Esophagus squamous epithelium (tissue), 5 donors: ENCODE results near the gene SLC38A4. TPM values are rescaled to one million over a fixed set of nuclear protein-coding genes. Genes with fewer than 3 reads are reported as not detected.
"Not testable (repeated sequence)": the region's sequence is repeated elsewhere in the genome, so short reads cannot be mapped to it uniquely, and the experiment has no call there.

ENCODE experiments used
- DNase-seq: peaks from one replicate; lab custom pipeline; 2025; lab: John Stamatoyannopoulos, UW
- H3K27ac ChIP-seq, 4 donors: fragments of 200-600 bp; sonication (generic); one replicate each; pipeline ENCODE4 v1.5.1; 2016 to 2019; ENCODE audit warnings: mild to moderate bottlenecking in 1 of 4
- H3K27me3 ChIP-seq, 4 donors: fragments of 200-600 bp; sonication (generic); 1 replicate in 3 of 4; 2 replicates in 1 of 4; pipeline versions ENCODE4 v1.5.1 to v1.6.0; 2017 to 2021; ENCODE audit warnings: antibody characterized with exemption in 1 of 4
- H3K36me3 ChIP-seq, 3 donors: fragments of 200-600 bp; sonication (generic); one replicate each; pipeline ENCODE4 v1.5.1; 2016 to 2019
- H3K4me1 ChIP-seq, 3 donors: fragments of 200-600 bp; sonication (generic); one replicate each; pipeline ENCODE4 v1.5.1; 2017 to 2019
- H3K4me3 ChIP-seq, 4 donors: fragments of 200-600 bp; sonication (generic); 1 replicate in 3 of 4; 2 replicates in 1 of 4; pipeline ENCODE4 v1.5.1; 2016 to 2019; ENCODE audit warnings: mild to moderate bottlenecking in 2 of 4, moderate library complexity in 1 of 4
- H3K9me3 ChIP-seq, 3 donors: fragments of 200-600 bp; sonication (generic); one replicate each; pipeline ENCODE4 v1.5.1; 2016 to 2019
- CTCF ChIP-seq, 6 experiments: fragments of 450-650 bp in 4 of 6; fragments of 200-600 bp in 2 of 6; sonication (generic) in 2 of 6; IDR thresholded peaks; one replicate each; pipeline ENCODE4 v1.5.1; 2016 to 2019; ENCODE audit warnings: antibody characterized with exemption in 6 of 6, mild to moderate bottlenecking in 4 of 6, moderate library complexity in 4 of 6
- POLR2A ChIP-seq, 4 donors: fragments of 450-650 bp; IDR thresholded peaks; one replicate each; pipeline ENCODE4 v1.6.1; 2017; ENCODE audit warnings: antibody characterized with exemption in 4 of 4, mild to moderate bottlenecking in 4 of 4, moderate library complexity in 3 of 4
- WGBS, 2 donors: methylation state at CpG; one replicate each; pipeline ENCODE4 v1.1.5; 2018; 5-methylcytosine and 5-hydroxymethylcytosine counted together
- intact Hi-C: fragments of 100-400 bp; cut with DNase I; formaldehyde crosslinking; loops from one replicate; pipeline ENCODE4 v1.15.0; 2022
- total RNA-seq, 4 donors: library from RNA; depleted of rRNA; stranded (reverse); fragments of >200 nt; gene quantifications; one replicate each; pipeline ENCODE4 v1.1.0, GENCODE V29; 2016
- donor health status: DM: yes; HTN: yes; CAD: no.

Gene SLC38A4
- total RNA-seq, 4 donors from 2014 or later = 1.0 to 2.4 (median 2.1) TPM

DNA sequence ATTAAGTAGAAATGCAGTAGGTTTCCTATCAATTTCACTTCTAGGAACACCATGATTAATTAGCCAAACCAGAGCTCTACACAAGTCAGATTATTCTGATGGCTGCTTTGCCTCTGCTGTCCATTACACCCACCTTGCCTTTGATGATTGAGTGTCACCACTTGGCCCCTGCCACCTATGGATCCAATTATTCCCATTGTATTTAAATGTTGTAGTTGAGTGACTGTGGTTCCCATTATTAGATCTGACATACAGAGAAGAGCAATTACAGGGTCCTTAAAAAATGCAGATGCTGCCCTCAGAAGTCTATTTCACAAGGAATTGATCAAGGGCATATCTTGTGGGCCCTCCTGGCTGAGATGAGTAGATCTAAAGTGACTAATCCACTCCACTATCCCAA lies 39.5 kb upstream of the SLC38A4 start:
- Histone ChIP-seq H3K36me3 (no peaks in the 10 kb centered on the region), H3K27me3 (no peaks in the 10 kb centered on the region), H3K9me3 (peaks cover 0 to 20% (median 19%) of the 10 kb centered on the region in 3 donors), H3K4me1 (no peaks in the 10 kb centered on the region), H3K27ac (no peak overlapping the region), H3K4me3 (no peak overlapping the region)
- no peak for TF ChIP-seq CTCF (IDR thresholded peaks at IDR 0.05)
- TF ChIP-seq POLR2A (IDR thresholded peaks at IDR 0.05) = no peak
- no peak for DNase-seq
- intact Hi-C loops = no loop called here

DNA sequence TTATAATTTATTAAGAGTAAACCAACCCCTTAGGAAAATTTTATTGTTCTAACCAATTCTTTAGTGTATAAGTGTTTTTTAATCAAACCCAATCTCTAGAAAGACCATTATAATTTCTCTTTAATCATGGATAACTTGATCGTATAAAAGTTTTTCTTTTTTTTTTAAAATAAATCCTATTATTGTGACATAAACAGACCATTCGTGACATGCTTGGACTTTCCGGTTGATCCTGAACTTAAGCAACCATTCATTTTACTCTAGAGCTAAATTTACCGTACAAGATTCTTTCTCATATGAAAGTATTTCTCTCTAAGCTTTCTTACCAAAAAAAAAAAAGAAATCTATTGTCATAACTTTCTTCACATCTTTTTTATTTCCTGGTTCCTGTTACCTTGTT lies 32.6 kb upstream of the SLC38A4 start:
- no peak for DNase-seq
- H3K4me1 ChIP-seq = no peaks in the 10 kb centered on the region
- no peak overlapping the region for H3K27ac ChIP-seq
- H3K9me3 ChIP-seq = peaks cover 0 to 17% (median 5%) of the 10 kb centered on the region in 3 donors
- no peak overlapping the region for H3K4me3 ChIP-seq
- TF ChIP-seq POLR2A (IDR thresholded peaks at IDR 0.05) (no peak), CTCF (IDR thresholded peaks at IDR 0.05) (no peak)
- no peaks in the 10 kb centered on the region for H3K27me3 ChIP-seq
- intact Hi-C loops = no loop called here
- 84 to 85% methylated on average over 4 of the region's 4 CpGs for WGBS, 2 donors
- H3K36me3 ChIP-seq = no peaks in the 10 kb centered on the region

- intact Hi-C loops = no loop called here
- DNase-seq = no peak
- no peaks in the 10 kb centered on the region for H3K4me1 ChIP-seq
These were observed 31.7 kb upstream of the SLC38A4 start for GRCh38 chr12:46857486-46857885.

DNA sequence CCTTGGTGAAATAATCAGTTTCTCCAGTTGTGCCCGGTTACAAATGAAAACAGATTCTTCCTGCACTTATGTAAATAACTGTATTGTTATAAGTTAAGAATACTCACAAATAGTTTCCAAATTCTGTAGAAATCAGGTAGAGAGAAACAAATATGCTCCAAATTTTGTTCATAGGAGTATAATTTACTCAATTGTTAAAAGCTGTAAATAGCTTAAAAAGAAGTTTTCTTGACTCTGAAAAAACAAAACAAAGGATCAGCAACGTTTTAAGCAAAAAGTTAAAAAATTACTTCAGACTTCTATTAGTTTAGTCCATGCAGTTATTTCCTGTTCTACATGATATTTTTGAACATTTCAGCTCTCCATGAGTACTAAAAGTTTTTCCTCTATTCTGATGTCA lies 30.0 kb upstream of the SLC38A4 start:
- no peak for DNase-seq
- no peak overlapping the region for H3K27ac ChIP-seq
- H3K4me3 ChIP-seq = no peak overlapping the region
- H3K4me1 ChIP-seq = no peaks in the 10 kb centered on the region
- no peaks in the 10 kb centered on the region for H3K27me3 ChIP-seq
- peaks cover 0 to 17% (median 5%) of the 10 kb centered on the region in 3 donors for H3K9me3 ChIP-seq
- intact Hi-C loops = no loop called here
- no peaks in the 10 kb centered on the region for H3K36me3 ChIP-seq
- no peak for TF ChIP-seq POLR2A (IDR thresholded peaks at IDR 0.05)
- no peak for TF ChIP-seq CTCF (IDR thresholded peaks at IDR 0.05)
- WGBS, 2 donors = 49 to 58% methylated on average over 2 of the region's 2 CpGs

More at GRCh38 chr12:46857486-46857885, 31.7 kb upstream of the SLC38A4 start:
- Histone ChIP-seq H3K27ac (no peak overlapping the region), H3K9me3 (peaks cover 0 to 17% (median 5%) of the 10 kb centered on the region in 3 donors), H3K36me3 (no peaks in the 10 kb centered on the region), H3K4me3 (no peak overlapping the region), H3K27me3 (no peaks in the 10 kb centered on the region)
- TF ChIP-seq CTCF (IDR thresholded peaks at IDR 0.05) (no peak), POLR2A (IDR thresholded peaks at IDR 0.05) (no peak)

- H3K9me3 ChIP-seq = peaks cover 0 to 17% (median 5%) of the 10 kb centered on the region in 3 donors
- H3K4me1 ChIP-seq, H3K27ac ChIP-seq, DNase-seq, H3K36me3 ChIP-seq, intact Hi-C loops, H3K4me3 ChIP-seq, H3K27me3 ChIP-seq: not testable (repeated sequence)
These were observed 28.4 kb upstream of the SLC38A4 start for GRCh38 chr12:46854188-46854587.

DNA sequence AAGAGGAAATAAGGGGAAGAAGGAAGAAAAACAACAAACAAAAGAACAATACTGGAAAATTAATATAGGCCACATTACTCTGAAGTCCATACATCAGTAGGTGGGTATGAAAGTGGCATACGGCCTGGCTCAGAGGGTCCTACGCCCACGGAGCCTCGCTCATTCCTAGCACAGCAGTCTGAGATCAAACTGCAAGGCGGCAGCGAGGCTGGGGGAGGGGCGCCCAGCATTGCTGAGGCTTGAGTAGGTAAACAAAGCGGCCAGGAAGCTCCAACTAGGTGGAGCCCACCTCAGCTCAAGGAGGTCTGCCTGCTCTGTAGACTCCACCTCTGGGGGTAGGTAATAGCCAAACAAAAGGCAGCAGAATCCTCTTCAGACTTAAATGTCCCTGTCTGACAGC lies 23.0 kb upstream of the SLC38A4 start:
- H3K36me3 ChIP-seq, H3K9me3 ChIP-seq, DNase-seq, H3K27ac ChIP-seq, H3K27me3 ChIP-seq, H3K4me3 ChIP-seq, intact Hi-C loops, H3K4me1 ChIP-seq: not testable (repeated sequence)
- WGBS, 2 donors = 80 to 83% methylated on average over 8 of the region's 8 CpGs
